Measurements from ENCODE around the gene PDC.
"Not testable (repeated sequence)": the region's sequence is repeated elsewhere in the genome, so short reads cannot be mapped to it uniquely, and the experiment has no call there.

The PDC gene

GRCh38 chr1:186486061-186486460 lies 25.1 kb upstream of the PDC start:
- Histone ChIP-seq H2AFZ (ENCODE audit: low read depth, low read length) (no peak overlapping the region), H3K9me3 (ENCODE audit: low read length) (no peaks in the 10 kb centered on the region), H3K36me3 (ENCODE audit: insufficient read depth, low read length) (no peaks in the 10 kb centered on the region), H3K4me1 (ENCODE audit: insufficient read depth, low read length) (no peaks in the 10 kb centered on the region), H3K27me3 (ENCODE audit: insufficient read depth, low read length) (no peaks in the 10 kb centered on the region), H3K4me3 (ENCODE audit: low read length) (no peak overlapping the region)

- no peaks in the 10 kb centered on the region for H3K9me3 ChIP-seq (ENCODE audit: low read length)
- H3K4me1 ChIP-seq (ENCODE audit: insufficient read depth, low read length), result no peaks in the 10 kb centered on the region
- no peak overlapping the region for H2AFZ ChIP-seq (ENCODE audit: low read depth, low read length)
- H3K4me3 ChIP-seq (ENCODE audit: low read length), result no peak overlapping the region
- H3K36me3 ChIP-seq (ENCODE audit: insufficient read depth, low read length), result no peaks in the 10 kb centered on the region
- H3K27me3 ChIP-seq (ENCODE audit: insufficient read depth, low read length), result no peaks in the 10 kb centered on the region
These were observed 22.6 kb upstream of the PDC start for GRCh38 chr1:186483561-186483960.

GRCh38 chr1:186482661-186483255 lies 21.8 kb upstream of the PDC start:
- Histone ChIP-seq H3K4me1 (ENCODE audit: insufficient read depth, low read length) (no peaks in the 10 kb centered on the region), H3K4me3 (ENCODE audit: low read length) (no peak overlapping the region), H2AFZ (ENCODE audit: low read depth, low read length) (no peak overlapping the region), H3K36me3 (ENCODE audit: insufficient read depth, low read length) (no peaks in the 10 kb centered on the region), H3K9me3 (ENCODE audit: low read length) (no peaks in the 10 kb centered on the region), H3K27me3 (ENCODE audit: insufficient read depth, low read length) (no peaks in the 10 kb centered on the region)

- H3K36me3 ChIP-seq (ENCODE audit: insufficient read depth, low read length), result no peaks in the 10 kb centered on the region
- no peaks in the 10 kb centered on the region for H3K9me3 ChIP-seq (ENCODE audit: low read length)
- no peak overlapping the region for H2AFZ ChIP-seq (ENCODE audit: low read depth, low read length)
- H3K4me3 ChIP-seq (ENCODE audit: low read length), result no peak overlapping the region
- H3K27me3 ChIP-seq (ENCODE audit: insufficient read depth, low read length), result no peaks in the 10 kb centered on the region
- no peaks in the 10 kb centered on the region for H3K4me1 ChIP-seq (ENCODE audit: insufficient read depth, low read length)
These were observed 20.5 kb upstream of the PDC start for GRCh38 chr1:186481303-186481888.

GRCh38 chr1:186479162-186479561 lies 18.2 kb upstream of the PDC start:
- Histone ChIP-seq H3K36me3 (ENCODE audit: insufficient read depth, low read length) (no peaks in the 10 kb centered on the region), H3K4me1 (ENCODE audit: insufficient read depth, low read length) (no peaks in the 10 kb centered on the region), H3K9me3 (ENCODE audit: low read length) (no peaks in the 10 kb centered on the region), H3K27me3 (ENCODE audit: insufficient read depth, low read length) (no peaks in the 10 kb centered on the region), H2AFZ (ENCODE audit: low read depth, low read length) (no peak overlapping the region), H3K4me3 (ENCODE audit: low read length) (no peak overlapping the region)

- Histone ChIP-seq H3K9me3 (ENCODE audit: low read length) (no peaks in the 10 kb centered on the region), H3K27me3 (ENCODE audit: insufficient read depth, low read length) (no peaks in the 10 kb centered on the region), H3K36me3 (ENCODE audit: insufficient read depth, low read length) (no peaks in the 10 kb centered on the region), H3K4me3 (ENCODE audit: low read length) (no peak overlapping the region), H3K4me1 (ENCODE audit: insufficient read depth, low read length) (no peaks in the 10 kb centered on the region), H2AFZ (ENCODE audit: low read depth, low read length) (no peak overlapping the region)
These were observed 15.5 kb upstream of the PDC start for GRCh38 chr1:186476264-186477040.

DNA sequence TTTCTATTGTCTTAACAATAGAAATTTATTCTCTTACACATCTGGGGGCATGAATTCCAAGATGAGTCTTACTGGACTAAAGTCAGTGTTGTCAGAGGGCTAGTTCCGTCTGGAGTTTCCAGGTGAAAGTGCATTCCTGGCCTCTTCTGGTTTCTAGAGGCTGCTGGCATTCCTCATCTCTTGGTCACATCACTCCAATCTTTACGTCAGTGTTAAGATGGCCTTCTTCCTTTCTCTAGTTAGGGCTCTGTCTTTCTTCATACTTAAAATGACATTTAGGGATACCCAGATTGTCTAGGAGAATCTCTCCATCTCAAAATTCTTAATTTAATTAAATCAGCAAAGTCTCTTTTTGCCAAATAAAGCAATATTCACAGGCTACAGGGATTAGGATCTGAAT lies 13.3 kb upstream of the PDC start:
- no peak overlapping the region for H2AFZ ChIP-seq (ENCODE audit: low read depth, low read length)
- no peaks in the 10 kb centered on the region for H3K9me3 ChIP-seq (ENCODE audit: low read length)
- no peaks in the 10 kb centered on the region for H3K27me3 ChIP-seq (ENCODE audit: insufficient read depth, low read length)
- no peaks in the 10 kb centered on the region for H3K4me1 ChIP-seq (ENCODE audit: insufficient read depth, low read length)
- no peaks in the 10 kb centered on the region for H3K36me3 ChIP-seq (ENCODE audit: insufficient read depth, low read length)
- no peak overlapping the region for H3K4me3 ChIP-seq (ENCODE audit: low read length)

- H3K4me1 ChIP-seq (ENCODE audit: insufficient read depth, low read length), result no peaks in the 10 kb centered on the region
- no peaks in the 10 kb centered on the region for H3K9me3 ChIP-seq (ENCODE audit: low read length)
- no peak overlapping the region for H2AFZ ChIP-seq (ENCODE audit: low read depth, low read length)
- no peak overlapping the region for H3K4me3 ChIP-seq (ENCODE audit: low read length)
- H3K36me3 ChIP-seq (ENCODE audit: insufficient read depth, low read length), result no peaks in the 10 kb centered on the region
- H3K27me3 ChIP-seq (ENCODE audit: insufficient read depth, low read length), result no peaks in the 10 kb centered on the region
These were observed 12.1 kb upstream of the PDC start for GRCh38 chr1:186473047-186473446.

- no peaks in the 10 kb centered on the region for H3K36me3 ChIP-seq (ENCODE audit: insufficient read depth, low read length)
- no peak overlapping the region for H3K4me3 ChIP-seq (ENCODE audit: low read length)
- no peaks in the 10 kb centered on the region for H3K4me1 ChIP-seq (ENCODE audit: insufficient read depth, low read length)
These were observed 5.0 kb upstream of the PDC start for GRCh38 chr1:186465946-186466345.

GRCh38 chr1:186465491-186465890 lies 4.6 kb upstream of the PDC start:
- H3K36me3 ChIP-seq (ENCODE audit: insufficient read depth, low read length); H3K27me3 ChIP-seq (ENCODE audit: insufficient read depth, low read length); H2AFZ ChIP-seq (ENCODE audit: low read depth, low read length); H3K4me3 ChIP-seq (ENCODE audit: low read length); H3K9me3 ChIP-seq (ENCODE audit: low read length); H3K4me1 ChIP-seq (ENCODE audit: insufficient read depth, low read length): not testable (repeated sequence)

More at GRCh38 chr1:186465946-186466345, 5.0 kb upstream of the PDC start:
- no peaks in the 10 kb centered on the region for H3K9me3 ChIP-seq (ENCODE audit: low read length)
- no peaks in the 10 kb centered on the region for H3K27me3 ChIP-seq (ENCODE audit: insufficient read depth, low read length)
- no peak overlapping the region for H2AFZ ChIP-seq (ENCODE audit: low read depth, low read length)

- Histone ChIP-seq H2AFZ (ENCODE audit: low read depth, low read length) (no peak overlapping the region), H3K4me1 (ENCODE audit: insufficient read depth, low read length) (no peaks in the 10 kb centered on the region), H3K9me3 (ENCODE audit: low read length) (no peaks in the 10 kb centered on the region), H3K27me3 (ENCODE audit: insufficient read depth, low read length) (no peaks in the 10 kb centered on the region), H3K4me3 (ENCODE audit: low read length) (no peak overlapping the region), H3K36me3 (ENCODE audit: insufficient read depth, low read length) (no peaks in the 10 kb centered on the region)
These were observed 3.0 kb upstream of the PDC start for GRCh38 chr1:186463926-186464325.

DNA sequence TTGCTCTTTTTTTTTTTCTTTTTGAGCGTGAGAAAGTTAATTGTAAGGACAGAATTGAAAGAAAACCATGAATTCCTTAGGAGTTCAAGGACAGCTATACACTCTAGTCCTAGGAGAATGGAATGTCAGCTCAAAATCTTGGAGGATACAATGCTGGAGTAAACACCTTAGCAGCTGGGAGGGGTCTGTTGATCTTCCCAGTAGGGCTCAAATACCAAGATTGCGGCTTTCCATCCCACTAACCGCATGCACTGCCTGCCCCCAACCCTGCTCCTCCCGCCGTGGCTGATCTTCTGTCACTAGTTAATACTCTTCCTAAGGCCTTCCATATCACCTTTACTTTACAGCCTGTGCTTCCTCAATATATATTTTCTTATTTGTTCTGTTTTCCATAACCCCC lies 2.6 kb upstream of the PDC start:
- Histone ChIP-seq H3K4me3 (ENCODE audit: low read length) (no peak overlapping the region), H3K9me3 (ENCODE audit: low read length) (no peaks in the 10 kb centered on the region), H3K36me3 (ENCODE audit: insufficient read depth, low read length) (no peaks in the 10 kb centered on the region), H2AFZ (ENCODE audit: low read depth, low read length) (no peak overlapping the region), H3K27me3 (ENCODE audit: insufficient read depth, low read length) (no peaks in the 10 kb centered on the region), H3K4me1 (ENCODE audit: insufficient read depth, low read length) (no peaks in the 10 kb centered on the region)

DNA sequence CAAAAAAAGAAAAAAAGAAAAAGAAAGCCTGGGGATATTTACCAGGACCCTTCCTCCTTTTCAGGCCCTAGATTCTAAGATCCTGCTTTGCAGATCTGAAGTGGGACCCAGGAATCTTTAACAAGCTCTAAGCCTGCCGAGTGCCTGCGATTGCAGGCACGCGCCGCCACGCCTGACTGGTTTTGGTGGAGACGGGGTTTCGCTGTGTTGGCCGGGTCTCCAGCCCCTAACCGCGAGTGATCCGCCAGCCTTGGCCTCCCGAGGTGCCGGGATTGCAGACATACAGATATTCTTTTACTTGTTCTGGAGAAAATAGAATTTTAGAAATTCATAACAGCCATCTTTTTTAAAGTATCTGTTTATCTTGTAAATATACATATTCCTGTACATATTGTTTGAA lies 1.8 kb downstream of the PDC start:
- H3K36me3 ChIP-seq (ENCODE audit: insufficient read depth, low read length); H2AFZ ChIP-seq (ENCODE audit: low read depth, low read length); H3K4me1 ChIP-seq (ENCODE audit: insufficient read depth, low read length); H3K27me3 ChIP-seq (ENCODE audit: insufficient read depth, low read length); H3K4me3 ChIP-seq (ENCODE audit: low read length); H3K9me3 ChIP-seq (ENCODE audit: low read length): not testable (repeated sequence)

Measured in neuron (in vitro differentiated cells).